Astrocyte (in vitro differentiated cells and primary cell): ENCODE measurements around the gene COLQ. TPM values are rescaled to one million over a fixed set of nuclear protein-coding genes. Genes with fewer than 3 reads are reported as not detected.
A peak's percentile ranks its signal among the peaks of the same experiment; 100 is the strongest.

Source experiments
- DNase-seq: peaks from one replicate; pipeline ENCODE4 v3.0.0-alpha.2; 2010; ENCODE audit warnings: low read depth
- FAIRE-seq: peaks from 2 replicates; lab custom pipeline; 2011; peaks lifted over from hg19 to GRCh38; lab: Jason Lieb, UNC
- H2AFZ ChIP-seq: 2 replicates; pipeline ENCODE4 v1.6.0; 2012; ENCODE audit warnings: low read depth, low read length, inconsistent platforms
- H3K27ac ChIP-seq: 2 replicates; pipeline ENCODE4 v1.5.1; 2011; ENCODE audit warnings: low read depth, low read length, inconsistent platforms
- H3K27me3 ChIP-seq: 2 replicates; pipeline ENCODE4 v1.6.0; 2011; ENCODE audit warnings: low read length, inconsistent platforms; ENCODE audit not compliant: insufficient read depth
- H3K36me3 ChIP-seq: 2 replicates; pipeline ENCODE4 v1.5.1; 2011; ENCODE audit warnings: low read length, inconsistent platforms; ENCODE audit not compliant: insufficient read depth
- H3K4me1 ChIP-seq: 2 replicates; pipeline ENCODE4 v1.5.1; 2011; ENCODE audit warnings: low read length, inconsistent platforms; ENCODE audit not compliant: insufficient read depth
- H3K4me2 ChIP-seq: 2 replicates; pipeline ENCODE4 v1.6.0; 2012; ENCODE audit warnings: low read length, inconsistent platforms
- H3K4me3 ChIP-seq: 2 replicates; pipeline ENCODE4 v1.5.1; 2011; ENCODE audit warnings: low read depth, mild to moderate bottlenecking, low read length, inconsistent platforms; ENCODE audit not compliant: insufficient read depth
- H3K79me2 ChIP-seq: 2 replicates; pipeline ENCODE4 v1.6.0; 2012; ENCODE audit warnings: mild to moderate bottlenecking, low read length, inconsistent platforms; ENCODE audit not compliant: insufficient read depth
- H3K9ac ChIP-seq: 2 replicates; pipeline ENCODE4 v1.6.0; 2012; ENCODE audit warnings: mild to moderate bottlenecking, low read length, inconsistent platforms
- H3K9me3 ChIP-seq: 2 replicates; pipeline ENCODE4 v1.5.1; 2012; ENCODE audit warnings: low read depth, mild to moderate bottlenecking, low read length, inconsistent platforms; ENCODE audit not compliant: insufficient read depth
- H4K20me1 ChIP-seq: 2 replicates; pipeline ENCODE4 v1.6.0; 2012; ENCODE audit warnings: low read length, inconsistent platforms; ENCODE audit not compliant: insufficient read depth
- H3K27ac Mint-ChIP-seq: one replicate; pipeline ENCODE4 v1.8.0; 2021; ENCODE audit warnings: mild to moderate bottlenecking, mixed read lengths; ENCODE audit not compliant: unreplicated experiment
- H3K27me3 Mint-ChIP-seq: one replicate; pipeline ENCODE4 v1.8.0; 2021; ENCODE audit warnings: low read depth, mixed read lengths; ENCODE audit not compliant: unreplicated experiment
- H3K36me3 Mint-ChIP-seq: one replicate; pipeline ENCODE4 v1.8.0; 2021; ENCODE audit warnings: low read depth, mixed read lengths; ENCODE audit not compliant: unreplicated experiment
- H3K4me1 Mint-ChIP-seq: one replicate; pipeline ENCODE4 v1.8.0; 2021; ENCODE audit warnings: low read depth, mixed read lengths; ENCODE audit not compliant: unreplicated experiment
- H3K4me3 Mint-ChIP-seq: one replicate; pipeline ENCODE4 v1.8.0; 2021; ENCODE audit warnings: mild to moderate bottlenecking, moderate library complexity, mixed read lengths; ENCODE audit not compliant: unreplicated experiment
- H3K9me3 Mint-ChIP-seq: one replicate; pipeline ENCODE4 v1.8.0; 2021; ENCODE audit warnings: mild to moderate bottlenecking, mixed read lengths; ENCODE audit not compliant: unreplicated experiment
- CTCF ChIP-seq: IDR thresholded peaks from 2 replicates; pipeline ENCODE4 v1.5.1; 2011; ENCODE audit warnings: low read depth, mild to moderate bottlenecking, inconsistent platforms, low read length, moderate library complexity; ENCODE audit not compliant: insufficient read depth
- EZH2 ChIP-seq: IDR thresholded peaks from 2 replicates; pipeline ENCODE4 v1.6.1; 2012; ENCODE audit warnings: mild to moderate bottlenecking, low read length, inconsistent platforms; ENCODE audit not compliant: insufficient read depth
- total RNA-seq: library from RNA; stranded (reverse); gene quantifications from 2 replicates; pipeline ENCODE4 v1.2.1, GENCODE V29; 2021

The COLQ gene
- total RNA-seq, 1 donor from 2014 or later: 1.2 TPM

GRCh38 chr3:15558581-15558980 lies 37.1 kb upstream of the COLQ start:
- TF ChIP-seq CTCF (no peak), EZH2 (no peak)
- FAIRE-seq: no peak
- no peaks in the 10 kb centered on the region for H3K4me1 ChIP-seq
- Mint-ChIP-seq H3K36me3 (peaks cover 8% of the 10 kb centered on the region), H3K27me3 (no peaks in the 10 kb centered on the region), H3K4me1 (peaks cover 3% of the 10 kb centered on the region), H3K9me3 (no peaks in the 10 kb centered on the region), H3K4me3 (no peak overlapping the region), H3K27ac (no peak overlapping the region)
- no peaks in the 10 kb centered on the region for H4K20me1 ChIP-seq
- H3K9me3 ChIP-seq: no peaks in the 10 kb centered on the region
- no peaks in the 10 kb centered on the region for H3K27me3 ChIP-seq
- DNase-seq: no peak
- H3K4me3 ChIP-seq: no peak overlapping the region
- no peak overlapping the region for H3K4me2 ChIP-seq
- no peak overlapping the region for H3K27ac ChIP-seq
- peaks cover 25% of the 10 kb centered on the region for H3K36me3 ChIP-seq
- no peaks in the 10 kb centered on the region for H3K79me2 ChIP-seq
- H2AFZ ChIP-seq: no peak overlapping the region
- no peak overlapping the region for H3K9ac ChIP-seq

GRCh38 chr3:15557511-15557946 lies 36.0 kb upstream of the COLQ start:
- Histone ChIP-seq H3K9me3 (no peaks in the 10 kb centered on the region), H3K4me1 (no peaks in the 10 kb centered on the region), H2AFZ (no peak overlapping the region), H3K79me2 (no peaks in the 10 kb centered on the region), H3K9ac (no peak overlapping the region), H3K4me3 (no peak overlapping the region), H4K20me1 (no peaks in the 10 kb centered on the region), H3K27me3 (no peaks in the 10 kb centered on the region), H3K27ac (no peak overlapping the region), H3K36me3 (peaks cover 18% of the 10 kb centered on the region), H3K4me2 (no peak overlapping the region)
- H3K27ac Mint-ChIP-seq: no peak overlapping the region
- H3K36me3 Mint-ChIP-seq: peaks cover 7% of the 10 kb centered on the region
- no peaks in the 10 kb centered on the region for H3K9me3 Mint-ChIP-seq
- FAIRE-seq (no peak), DNase-seq (peak; percentile 64)
- H3K4me3 Mint-ChIP-seq: no peak overlapping the region
- no peaks in the 10 kb centered on the region for H3K27me3 Mint-ChIP-seq
- H3K4me1 Mint-ChIP-seq: peaks cover 3% of the 10 kb centered on the region
- no peak for TF ChIP-seq EZH2
- peak; percentile 70 for TF ChIP-seq CTCF

- Histone ChIP-seq H3K36me3 (peaks cover 10% of the 10 kb centered on the region), H3K4me1 (no peaks in the 10 kb centered on the region), H3K9me3 (no peaks in the 10 kb centered on the region), H3K4me2 (no peak overlapping the region), H3K9ac (no peak overlapping the region), H3K79me2 (no peaks in the 10 kb centered on the region), H4K20me1 (no peaks in the 10 kb centered on the region), H2AFZ (no peak overlapping the region), H3K4me3 (no peak overlapping the region), H3K27me3 (no peaks in the 10 kb centered on the region), H3K27ac (no peak overlapping the region)
- FAIRE-seq (no peak), DNase-seq (no peak)
- Mint-ChIP-seq H3K27ac (no peak overlapping the region), H3K27me3 (no peaks in the 10 kb centered on the region), H3K36me3 (peaks cover 15% of the 10 kb centered on the region), H3K4me3 (no peak overlapping the region), H3K9me3 (no peaks in the 10 kb centered on the region), H3K4me1 (peaks cover 3% of the 10 kb centered on the region)
- TF ChIP-seq CTCF (no peak), EZH2 (no peak)
These were observed 35.0 kb upstream of the COLQ start for GRCh38 chr3:15556512-15556911.
